NB4 (cell line): Measurements from ENCODE around the gene ADCY2.

ENCODE experiments used
- POLR2A ChIP-seq: IDR thresholded peaks from 2 replicates; pipeline ENCODE4 v1.6.1; 2011; ENCODE audit warnings: mild to moderate bottlenecking; ENCODE audit not compliant: insufficient read length; ENCODE audit errors: extremely low read depth
- TF ChIP-seq, protein P1 (sequence below): IDR thresholded peaks from one replicate; pipeline ENCODE4 v1.5.1; 2012; ENCODE audit warnings: low read depth, low read length

DNA sequence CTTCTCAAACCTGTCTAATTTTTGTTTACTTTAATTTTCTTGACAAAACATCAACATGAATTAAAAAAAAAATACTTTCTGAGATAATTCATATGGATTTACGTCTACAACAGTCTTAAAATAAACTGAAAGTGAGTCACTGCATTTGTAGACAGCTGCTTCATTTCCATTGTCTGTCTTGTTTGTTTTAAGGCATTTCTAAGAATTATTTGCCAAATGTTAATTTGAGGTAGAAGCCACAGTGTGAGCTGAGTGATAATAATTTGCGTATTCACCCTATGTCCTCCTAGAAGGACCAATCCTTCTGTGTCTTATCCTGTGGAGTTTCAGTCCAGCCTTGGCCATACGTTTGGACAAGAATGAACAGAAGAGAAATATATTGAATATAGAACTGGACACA is 280.5 kb downstream of the ADCY2 start:
- no peak for TF ChIP-seq POLR2A
- TF ChIP-seq, protein P1, sequence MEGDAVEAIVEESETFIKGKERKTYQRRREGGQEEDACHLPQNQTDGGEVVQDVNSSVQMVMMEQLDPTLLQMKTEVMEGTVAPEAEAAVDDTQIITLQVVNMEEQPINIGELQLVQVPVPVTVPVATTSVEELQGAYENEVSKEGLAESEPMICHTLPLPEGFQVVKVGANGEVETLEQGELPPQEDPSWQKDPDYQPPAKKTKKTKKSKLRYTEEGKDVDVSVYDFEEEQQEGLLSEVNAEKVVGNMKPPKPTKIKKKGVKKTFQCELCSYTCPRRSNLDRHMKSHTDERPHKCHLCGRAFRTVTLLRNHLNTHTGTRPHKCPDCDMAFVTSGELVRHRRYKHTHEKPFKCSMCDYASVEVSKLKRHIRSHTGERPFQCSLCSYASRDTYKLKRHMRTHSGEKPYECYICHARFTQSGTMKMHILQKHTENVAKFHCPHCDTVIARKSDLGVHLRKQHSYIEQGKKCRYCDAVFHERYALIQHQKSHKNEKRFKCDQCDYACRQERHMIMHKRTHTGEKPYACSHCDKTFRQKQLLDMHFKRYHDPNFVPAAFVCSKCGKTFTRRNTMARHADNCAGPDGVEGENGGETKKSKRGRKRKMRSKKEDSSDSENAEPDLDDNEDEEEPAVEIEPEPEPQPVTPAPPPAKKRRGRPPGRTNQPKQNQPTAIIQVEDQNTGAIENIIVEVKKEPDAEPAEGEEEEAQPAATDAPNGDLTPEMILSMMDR, result no peak
